Putamen (tissue), 1 donor: ENCODE results near the gene PCGF3.

Experiments used
- DNase-seq: peaks from one replicate; pipeline ENCODE4 v3.0.0-alpha.2; 2016; ENCODE audit warnings: low spot score

Gene PCGF3, protein sequence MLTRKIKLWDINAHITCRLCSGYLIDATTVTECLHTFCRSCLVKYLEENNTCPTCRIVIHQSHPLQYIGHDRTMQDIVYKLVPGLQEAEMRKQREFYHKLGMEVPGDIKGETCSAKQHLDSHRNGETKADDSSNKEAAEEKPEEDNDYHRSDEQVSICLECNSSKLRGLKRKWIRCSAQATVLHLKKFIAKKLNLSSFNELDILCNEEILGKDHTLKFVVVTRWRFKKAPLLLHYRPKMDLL

DNA sequence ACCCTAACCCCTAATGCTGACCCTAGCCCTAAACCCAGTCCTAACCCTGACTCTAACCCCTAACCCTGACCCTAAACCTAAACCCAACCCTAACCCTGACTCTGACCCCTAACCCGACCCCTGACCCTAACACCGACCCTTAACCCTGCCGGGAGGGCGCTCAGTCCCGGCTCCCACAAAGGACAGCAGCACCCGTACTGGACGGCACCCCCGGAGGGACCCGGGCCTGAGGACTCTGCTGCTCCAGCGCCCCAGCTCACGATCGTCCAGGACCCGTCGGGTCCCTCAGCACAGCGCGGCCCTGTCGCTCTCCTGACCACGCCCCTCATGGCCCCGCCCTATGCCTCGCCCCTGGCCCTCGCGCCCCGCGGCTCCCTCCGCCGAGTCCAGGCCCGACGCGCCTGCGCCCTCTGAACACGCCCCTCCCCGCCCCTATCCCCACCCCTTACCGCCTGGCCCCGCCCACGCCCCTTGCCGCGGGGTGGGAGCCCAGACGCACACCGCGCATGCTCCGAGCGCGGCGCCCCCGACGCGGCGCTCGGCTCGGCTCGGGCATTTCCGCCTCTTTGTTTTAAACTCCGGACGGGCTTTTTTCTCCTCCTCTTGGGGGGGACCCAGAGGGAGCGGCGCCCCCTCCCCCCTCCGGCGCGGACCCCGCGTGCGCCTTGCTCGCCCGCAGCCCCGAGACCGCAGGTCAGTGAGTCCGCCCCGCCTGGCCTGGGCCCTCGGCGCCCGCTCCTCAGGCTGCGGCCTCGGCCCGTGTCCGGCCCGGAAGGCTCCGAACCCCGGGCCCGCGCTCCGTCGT lies at the start of gene PCGF3:
Gene PCGF3 (plus strand): TSS at position 555 of the 805 bp plus-strand sequence. CDS start 27,849 bp downstream, outside the sequence.
- DNase-seq = peak; percentile 95

DNA sequence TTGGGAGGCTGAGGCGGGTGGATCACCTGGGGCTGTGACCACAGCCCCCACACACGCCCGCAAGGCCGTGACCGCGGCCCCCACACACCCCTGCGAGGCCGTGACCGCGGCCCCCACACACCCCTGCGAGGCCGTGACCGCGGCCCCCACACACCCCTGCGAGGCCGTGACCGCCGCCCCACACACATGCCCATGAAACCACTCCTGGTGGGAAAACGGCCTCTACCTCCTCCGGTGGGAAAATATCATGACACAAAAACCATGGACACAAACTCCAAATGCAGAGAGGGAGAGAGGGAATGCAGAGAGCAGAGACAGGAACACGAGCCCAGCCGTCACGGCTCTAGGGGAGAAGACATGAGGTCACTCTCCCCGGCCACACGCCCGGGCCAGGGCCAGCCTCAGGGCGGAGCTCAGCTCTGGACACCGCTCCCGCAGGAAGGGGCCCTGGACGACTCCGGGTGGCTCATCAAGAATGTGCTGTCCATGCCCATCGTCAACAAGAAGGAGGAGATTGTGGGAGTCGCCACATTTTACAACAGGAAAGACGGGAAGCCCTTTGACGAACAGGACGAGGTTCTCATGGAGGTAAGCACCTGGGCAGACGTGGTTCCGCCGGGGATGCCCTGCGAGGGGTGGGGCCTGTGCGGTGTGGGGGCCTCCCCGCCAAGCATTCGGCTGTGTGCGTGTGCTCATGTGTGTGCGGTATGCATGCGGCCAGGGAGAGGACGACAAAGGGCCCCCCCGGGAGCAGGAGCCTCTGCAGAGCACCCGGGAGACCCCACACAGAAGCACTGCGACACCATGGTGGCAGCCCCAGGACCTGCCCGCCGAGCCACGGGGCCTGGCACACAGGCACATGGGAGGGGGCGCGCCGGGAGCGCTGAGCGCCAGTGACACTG lies 48.9 kb upstream of the PCGF3 start:
- no peak for DNase-seq

DNA sequence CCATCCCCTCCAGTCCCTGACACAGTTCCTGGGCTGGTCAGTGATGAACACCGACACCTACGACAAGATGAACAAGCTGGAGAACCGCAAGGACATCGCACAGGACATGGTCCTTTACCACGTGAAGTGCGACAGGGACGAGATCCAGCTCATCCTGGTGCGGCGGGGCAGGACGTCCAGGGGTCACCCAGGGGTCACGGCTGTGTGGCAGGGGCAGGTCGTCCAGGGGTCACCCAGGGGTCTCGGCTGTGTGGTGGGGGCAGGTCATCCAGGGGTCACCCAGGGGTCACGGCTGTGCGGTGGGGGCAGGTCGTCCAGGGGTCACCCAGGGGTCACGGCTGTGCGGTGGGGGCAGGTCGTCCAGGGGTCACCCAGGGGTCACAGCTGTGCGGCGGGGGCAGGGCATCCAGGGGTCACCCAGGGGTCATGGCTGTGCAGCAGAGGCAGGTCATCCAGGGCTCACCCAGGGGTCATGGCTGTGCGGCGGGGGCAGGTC lies 48.2 kb upstream of the PCGF3 start:
- no peak for DNase-seq

DNA sequence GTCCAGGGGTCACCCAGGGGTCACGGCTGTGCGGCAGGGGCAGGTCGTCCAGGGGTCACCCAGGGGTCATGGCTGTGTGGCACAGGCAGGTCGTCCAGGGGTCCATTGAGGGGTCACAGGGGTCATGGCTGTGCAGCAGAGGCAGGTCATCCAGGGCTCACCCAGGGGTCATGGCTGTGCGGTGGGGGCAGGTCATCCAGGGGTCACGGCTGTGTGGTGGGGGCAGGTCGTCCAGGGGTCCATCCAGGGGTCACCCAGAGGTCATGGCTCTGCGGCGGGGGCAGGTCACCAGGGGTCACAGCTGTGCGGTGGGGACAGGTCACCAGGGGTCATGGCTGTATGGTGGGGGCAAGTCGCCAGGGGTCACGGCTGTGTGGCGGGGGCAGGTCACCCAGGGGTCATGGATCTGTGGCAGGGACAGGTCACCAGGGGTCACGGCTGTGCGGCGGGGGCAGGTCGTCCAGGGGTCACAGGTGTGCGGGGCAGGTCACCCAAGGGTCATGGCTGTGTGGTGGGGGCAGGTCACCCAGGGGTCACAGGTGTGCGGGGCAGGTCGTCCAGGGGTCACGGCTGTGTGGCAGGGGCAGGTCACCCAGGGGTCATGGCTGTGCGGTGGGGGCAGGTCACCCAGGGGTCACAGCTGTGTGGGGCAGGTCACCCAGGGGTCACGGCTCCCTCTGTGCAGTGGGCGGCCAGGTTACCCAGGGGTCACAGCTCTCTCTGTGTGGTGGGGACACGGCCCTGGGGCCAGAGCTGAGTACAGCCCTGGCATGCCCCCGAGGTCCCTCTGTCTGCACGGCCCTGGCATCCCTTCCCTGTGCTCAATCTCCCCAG lies 47.6 kb upstream of the PCGF3 start:
- no peak for DNase-seq

DNA sequence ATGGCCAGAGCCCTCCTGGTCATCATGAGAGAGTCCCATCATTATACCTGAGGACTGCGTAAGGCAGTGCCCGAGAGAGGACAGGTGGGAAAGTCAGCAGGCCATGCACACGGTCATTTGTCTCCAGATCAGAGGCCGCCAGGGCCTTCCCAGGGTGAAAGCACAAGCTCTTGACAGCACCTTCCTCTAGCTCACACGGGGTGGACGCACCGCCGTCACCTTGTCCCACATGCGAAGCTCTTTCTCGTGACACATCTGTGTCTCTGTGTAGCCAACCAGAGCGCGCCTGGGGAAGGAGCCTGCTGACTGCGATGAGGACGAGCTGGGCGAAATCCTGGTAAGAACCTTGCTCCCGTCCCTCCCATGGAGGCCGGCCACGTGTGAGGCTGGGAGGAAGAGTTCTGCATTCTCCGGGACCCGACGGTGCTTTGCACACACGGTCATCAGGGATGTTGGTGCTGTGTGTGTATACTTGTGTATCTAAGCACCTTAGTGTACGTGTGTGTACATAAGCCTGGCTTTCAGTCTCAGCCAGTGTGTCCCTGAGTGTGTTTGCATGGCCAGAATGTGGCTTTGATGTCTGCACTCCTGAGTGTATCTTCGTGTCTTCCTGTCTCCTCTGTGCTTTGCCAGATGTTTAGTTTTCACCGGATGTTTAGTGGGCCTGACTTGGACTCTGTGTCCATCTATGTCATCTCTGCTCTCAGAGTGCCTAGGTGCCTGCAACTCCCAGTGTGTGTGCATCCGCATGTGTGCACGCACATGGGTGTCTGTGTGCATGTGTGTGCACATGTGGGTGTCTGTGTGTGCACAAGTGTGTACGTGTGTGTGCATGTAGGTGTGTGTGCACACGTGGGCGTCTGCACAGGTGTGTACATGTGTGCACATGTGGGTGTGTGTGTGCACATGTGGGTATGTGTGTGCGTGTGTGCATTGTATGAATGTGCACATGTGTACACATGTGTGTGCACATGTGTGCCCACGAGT lies 46.7 kb upstream of the PCGF3 start:
- DNase-seq = no peak

DNA sequence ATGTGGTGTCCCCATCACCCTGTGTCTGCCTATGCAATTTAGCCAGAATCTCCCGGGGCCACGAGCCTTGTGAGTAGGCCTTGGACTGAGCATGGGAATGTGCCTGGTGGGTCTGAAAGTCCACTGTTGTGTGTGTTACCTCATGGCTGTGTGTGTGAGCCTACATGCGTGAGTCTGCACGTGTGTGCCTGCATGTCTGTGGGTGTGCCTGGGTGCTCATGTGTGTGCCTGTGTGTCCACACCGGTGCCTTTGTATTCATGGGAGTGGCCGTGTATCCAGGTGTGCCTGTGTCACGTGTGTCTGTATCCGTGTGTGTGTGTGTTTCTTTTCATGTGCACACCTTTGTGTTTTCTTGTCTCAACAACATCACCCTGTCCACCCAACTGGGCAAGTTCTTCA lies 45.8 kb upstream of the PCGF3 start:
- no peak for DNase-seq

DNA sequence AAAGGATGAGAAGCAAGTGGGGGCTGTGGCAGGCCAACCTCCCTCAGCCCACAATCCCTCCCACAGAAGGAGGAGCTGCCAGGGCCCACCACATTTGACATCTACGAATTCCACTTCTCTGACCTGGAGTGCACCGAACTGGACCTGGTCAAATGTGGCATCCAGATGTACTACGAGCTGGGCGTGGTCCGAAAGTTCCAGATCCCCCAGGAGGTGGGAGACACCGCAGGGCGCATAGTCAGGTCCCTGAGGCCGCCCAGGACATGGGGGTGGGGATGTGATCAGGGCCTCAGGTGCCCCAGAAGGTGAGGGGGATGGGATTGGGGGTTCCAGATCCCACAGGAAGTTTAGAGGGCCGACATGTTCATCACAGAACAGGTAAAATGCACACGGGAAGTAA lies 45.2 kb upstream of the PCGF3 start:
- no peak for DNase-seq

DNA sequence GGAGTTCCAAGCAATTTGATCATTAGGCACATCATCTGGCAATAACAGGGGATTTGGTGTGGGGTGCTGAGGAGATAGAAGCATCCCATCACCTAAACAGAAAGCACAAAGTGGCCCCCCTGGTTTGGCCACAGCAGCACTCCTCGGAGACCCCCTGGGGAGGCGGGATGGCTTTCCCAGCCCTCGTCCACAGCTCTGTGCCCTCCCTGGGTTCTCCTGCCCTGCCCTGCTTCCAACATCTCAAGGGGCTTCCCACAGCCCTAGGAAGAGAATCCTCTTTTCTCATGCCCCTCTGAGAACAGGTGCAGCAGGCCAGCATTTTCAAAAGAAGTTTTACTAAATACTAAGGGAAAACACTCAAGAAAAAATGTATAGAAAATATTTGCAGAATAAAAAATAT lies 44.4 kb upstream of the PCGF3 start:
- no peak for DNase-seq

DNA sequence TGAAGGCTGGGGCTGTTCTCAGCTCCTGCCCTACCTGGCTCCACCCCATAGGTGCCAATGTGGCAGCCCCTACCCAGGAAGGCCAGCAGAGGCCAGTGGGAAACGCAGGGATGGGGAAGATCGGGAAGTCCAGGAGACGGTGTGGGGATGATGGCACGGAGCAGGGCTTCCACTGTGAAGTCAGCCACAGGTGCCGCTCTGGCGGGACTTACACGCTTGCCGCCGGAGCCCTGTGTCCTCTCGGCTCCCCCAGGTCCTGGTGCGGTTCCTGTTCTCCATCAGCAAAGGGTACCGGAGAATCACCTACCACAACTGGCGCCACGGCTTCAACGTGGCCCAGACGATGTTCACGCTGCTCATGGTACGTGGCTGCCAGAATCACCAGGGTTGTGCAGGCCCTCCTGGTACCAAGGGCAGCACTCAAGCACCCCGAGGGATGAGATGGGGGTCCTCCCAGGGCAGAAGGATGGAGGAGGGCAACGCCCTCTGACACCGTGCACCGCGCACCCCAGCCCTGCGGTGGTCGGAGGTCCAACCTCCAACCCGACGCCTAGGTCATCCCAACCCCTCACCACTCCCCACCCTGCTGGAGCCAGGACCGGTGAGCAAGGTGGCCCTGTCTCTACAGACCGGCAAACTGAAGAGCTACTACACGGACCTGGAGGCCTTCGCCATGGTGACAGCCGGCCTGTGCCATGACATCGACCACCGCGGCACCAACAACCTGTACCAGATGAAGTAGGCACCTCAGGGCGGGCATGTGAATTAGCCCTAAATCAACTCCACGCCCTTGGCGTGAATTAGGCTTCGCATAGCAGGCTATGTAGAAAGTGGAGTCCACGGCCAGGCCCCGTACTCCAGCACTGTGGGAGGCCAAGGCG lies 43.5 kb upstream of the PCGF3 start:
- no peak for DNase-seq

DNA sequence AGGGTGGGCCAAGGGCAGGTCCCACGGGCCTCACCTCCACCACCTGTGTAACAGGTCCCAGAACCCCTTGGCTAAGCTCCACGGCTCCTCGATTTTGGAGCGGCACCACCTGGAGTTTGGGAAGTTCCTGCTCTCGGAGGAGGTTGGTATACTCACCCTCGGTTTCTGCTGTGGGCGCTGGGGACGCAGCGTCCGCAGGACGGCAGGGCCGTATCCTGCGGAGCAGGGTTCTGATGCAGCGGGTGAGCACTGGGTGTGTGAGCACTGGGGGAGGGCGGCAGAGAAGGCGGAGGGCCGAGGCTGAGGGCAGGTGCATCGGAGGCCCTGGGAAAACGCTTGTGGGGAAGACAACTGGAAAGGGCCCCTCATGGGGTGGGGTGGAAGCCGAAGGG lies 42.6 kb upstream of the PCGF3 start:
- no peak for DNase-seq

DNA sequence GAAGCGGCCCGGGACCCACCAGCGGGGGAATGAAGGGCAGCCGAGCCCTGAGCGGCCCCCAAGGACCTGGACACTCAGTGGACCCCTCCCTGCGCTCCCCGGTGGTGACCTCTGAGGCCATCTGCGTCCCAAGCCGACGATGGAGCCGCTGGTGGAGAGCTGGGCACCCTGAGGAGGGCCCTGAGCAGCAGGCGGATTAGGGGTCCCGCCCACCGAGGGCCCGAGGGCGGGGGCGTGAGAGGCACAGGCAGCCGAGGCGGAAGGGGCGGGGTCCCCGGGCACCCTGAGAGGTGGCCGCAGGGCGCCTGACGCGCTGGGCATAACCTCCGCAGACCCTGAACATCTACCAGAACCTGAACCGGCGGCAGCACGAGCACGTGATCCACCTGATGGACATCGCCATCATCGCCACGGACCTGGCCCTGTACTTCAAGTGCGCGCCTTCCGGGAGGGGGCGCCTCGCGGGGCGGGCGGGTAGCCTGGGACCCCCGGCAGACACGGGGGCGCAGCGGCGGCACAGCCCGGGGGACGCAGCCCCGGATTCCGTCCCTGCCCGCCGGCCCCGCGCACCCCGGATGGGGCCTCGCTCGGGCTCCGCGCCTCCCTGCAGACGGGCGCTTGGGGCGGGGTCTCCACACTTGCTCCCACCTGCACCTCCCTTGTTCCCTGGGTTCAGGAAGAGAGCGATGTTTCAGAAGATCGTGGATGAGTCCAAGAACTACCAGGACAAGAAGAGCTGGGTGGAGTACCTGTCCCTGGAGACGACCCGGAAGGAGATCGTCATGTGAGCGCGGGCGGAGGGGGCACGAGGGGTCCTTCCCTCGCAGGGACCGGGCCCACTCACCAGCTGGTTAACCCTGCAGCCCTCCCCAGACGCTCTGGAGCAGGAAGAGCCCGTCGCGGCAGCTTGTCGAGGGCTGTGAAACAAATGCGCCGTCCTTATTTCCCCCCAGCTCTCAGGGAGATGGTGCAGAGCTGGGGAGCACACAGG lies 41.9 kb upstream of the PCGF3 start:
- DNase-seq = no peak

DNA sequence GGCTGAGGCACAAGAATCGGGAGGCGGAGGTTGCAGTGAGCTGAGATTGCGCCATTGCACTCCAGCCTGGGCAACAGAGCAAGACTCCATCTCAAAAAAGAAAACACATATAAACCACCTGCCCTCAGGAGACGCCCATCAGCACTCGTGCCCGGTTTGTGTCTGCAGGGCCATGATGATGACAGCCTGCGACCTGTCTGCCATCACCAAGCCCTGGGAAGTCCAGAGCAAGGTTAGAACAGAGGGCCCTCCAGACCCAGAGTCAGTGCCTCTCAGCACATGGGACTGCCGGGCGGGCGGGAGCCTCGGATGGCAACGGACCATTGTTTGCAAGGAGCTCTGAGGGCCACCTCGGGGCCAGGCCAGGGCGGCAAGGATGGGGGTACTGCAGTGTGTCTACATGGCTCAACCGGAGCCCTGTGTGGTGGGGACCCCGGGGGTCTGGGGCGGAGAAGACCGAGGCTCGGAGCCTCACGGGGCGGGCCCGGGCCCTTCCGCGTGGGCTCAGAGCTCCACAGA lies 40.9 kb upstream of the PCGF3 start:
- DNase-seq = no peak

DNA sequence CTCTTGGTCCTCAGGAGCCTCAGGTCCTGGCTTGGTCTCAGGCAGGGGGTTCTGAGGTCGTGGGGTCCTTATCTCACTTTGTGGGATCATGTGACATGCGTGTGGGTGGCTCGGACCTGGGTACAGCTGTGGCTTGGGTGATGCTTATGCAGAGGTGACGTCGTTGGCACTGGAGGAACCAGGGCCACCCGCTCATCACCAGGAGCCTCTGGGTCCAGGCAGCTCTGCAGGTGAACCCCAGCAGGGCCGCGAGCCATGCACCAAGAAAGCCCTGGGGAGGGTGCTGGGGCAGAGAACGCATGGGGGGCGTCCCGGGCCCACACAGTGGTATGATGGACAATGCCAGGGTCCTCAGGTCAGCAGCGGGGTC lies 40.3 kb upstream of the PCGF3 start:
- no peak for DNase-seq

DNA sequence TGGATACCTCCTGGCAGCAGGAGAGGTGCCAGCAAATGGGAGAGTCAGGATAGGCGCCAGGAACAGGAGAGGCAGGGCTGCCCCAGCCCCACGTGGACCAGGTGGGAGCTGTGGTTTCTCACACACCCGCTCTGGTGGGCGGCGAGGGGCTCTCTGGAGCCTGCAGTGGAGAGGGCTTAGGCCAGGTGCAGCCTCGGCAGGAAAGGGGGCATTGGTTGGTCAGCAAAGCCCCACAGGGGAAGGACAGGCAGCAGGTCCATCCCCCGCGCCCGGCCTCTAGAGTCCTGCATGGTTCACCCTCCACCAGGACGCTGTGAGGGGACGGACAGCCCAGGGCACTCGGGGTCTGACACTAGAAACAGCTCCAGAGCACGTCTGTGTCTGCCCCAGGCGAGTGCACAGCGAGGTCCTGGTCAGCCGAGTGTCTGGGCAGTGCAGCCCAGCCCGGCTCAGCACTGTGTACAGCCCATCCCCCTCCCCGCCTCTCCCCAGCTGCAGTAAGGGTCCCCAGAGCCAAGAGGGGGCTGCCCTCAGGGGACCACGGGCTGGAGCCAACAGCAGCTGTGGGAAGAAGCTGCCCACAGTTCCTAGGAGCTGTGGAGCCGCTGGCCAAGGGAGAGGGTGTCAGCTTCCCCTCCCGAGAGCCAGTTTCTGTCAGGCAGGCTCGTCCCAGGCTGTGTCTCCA lies 39.7 kb upstream of the PCGF3 start:
- DNase-seq = peak; percentile 57

DNA sequence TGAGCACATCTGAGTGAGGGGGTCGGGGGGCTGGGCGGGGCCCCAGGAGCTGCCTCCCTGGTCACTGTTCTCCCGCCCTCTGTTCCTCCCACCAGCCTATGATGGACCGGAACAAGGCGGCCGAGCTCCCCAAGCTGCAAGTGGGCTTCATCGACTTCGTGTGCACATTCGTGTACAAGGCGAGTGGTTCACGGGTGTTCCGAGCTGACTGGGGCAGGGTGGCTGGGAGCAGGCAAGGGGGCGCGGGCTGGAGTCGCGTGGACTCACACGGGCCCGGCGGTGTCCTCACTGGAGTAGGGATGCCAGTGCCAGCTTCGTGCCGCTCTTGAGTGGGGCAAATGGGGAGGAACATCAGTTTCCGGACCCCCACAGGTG lies 39.2 kb upstream of the PCGF3 start:
- no peak for DNase-seq

DNA sequence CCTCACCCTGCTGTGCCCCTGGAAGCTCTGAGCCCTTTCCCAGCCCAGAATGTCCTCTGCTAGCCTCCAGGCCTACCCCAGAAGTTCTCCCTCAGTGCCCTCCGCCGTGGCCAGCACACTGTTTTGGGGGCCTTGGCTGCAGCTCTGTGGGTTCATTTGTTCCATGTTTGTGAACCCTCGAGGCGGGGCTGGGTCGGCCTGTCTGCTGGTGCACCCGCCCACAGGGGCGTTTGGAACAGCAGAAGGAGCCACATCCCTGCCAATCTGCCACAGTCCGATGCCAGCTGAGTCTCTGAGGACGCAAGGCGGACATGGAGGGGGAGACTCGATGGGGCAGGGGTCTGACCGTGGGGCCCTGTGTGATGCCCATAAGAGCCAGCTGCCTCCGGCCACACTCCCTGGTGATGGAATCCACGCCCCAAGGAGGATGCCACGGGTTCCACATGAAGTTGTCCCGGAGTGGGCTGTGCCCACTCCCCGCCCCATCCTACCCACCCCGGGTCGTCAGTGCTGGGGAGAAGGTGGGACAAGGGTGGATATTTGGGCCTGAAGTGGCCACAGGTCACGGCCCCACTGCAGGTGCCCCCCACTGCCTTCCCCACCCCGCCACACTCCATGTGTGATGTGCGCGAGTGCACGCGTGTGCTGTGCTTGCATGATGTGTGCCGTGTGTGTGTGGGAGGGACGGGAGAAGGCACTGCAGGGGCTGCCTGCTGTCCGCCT lies 38.6 kb upstream of the PCGF3 start:
- DNase-seq = no peak

DNA sequence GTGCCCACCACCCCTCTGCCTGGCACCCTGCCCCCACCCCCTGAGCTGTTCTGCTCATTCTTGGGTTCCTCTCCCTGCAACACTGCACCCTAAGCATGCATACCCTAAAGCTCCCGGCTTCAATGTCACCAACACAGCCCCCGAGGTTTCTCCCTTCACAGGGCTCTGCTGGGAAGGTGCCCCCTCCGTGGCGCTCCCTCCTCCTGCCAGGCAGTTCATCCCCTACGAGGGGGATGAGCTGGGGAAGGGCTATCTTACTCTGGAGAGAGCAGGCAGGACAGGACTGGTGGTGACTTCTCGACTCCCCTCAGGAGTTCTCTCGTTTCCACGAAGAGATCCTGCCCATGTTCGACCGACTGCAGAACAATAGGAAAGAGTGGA lies 38.1 kb upstream of the PCGF3 start:
- DNase-seq = no peak
